ENCODE data around the gene UPP1. TPM values are rescaled to one million over a fixed set of nuclear protein-coding genes. Genes with fewer than 3 reads are reported as not detected.

Gene UPP1
- total RNA-seq, 1 experiment from 2014 or later: 71.9 TPM

DNA sequence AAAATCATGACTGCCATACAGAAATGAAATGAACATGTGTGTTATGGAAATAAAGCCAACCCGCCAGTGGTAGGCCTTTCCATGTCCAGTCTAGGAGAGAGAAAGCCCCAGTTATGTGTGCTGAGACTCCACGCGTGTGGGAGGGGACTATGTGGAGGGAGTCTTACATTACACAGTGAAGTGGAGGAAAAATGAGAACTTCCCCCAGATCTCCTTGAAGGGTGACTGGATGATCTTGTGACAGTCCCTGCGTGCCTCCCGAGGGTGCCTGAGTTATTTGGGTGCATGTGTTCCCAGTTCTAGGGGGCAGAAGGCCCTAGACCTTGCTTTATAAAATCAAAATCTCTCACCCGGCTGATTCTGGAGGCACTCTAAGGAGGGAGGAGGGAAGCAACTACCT lies 24.2 kb downstream of the UPP1 start:
- ChIA-PET CTCF (no interaction called here), POLR2A (ENCODE audit: unreplicated experiment) (no interaction called here)
- DNase-seq: no peak
- Histone ChIP-seq H3K4me3 (ENCODE audit: low read length) (no peak overlapping the region), H3K27ac (ENCODE audit: low read length) (no peak overlapping the region), H3K27me3 (ENCODE audit: low read length) (no peaks in the 10 kb centered on the region), H3K4me2 (ENCODE audit: low read length) (no peak overlapping the region), H3K9ac (ENCODE audit: low read length) (no peak overlapping the region), H4K20me1 (ENCODE audit: low read length) (no peaks in the 10 kb centered on the region), H3F3A (ENCODE audit: low read length, unreplicated experiment) (no peaks in the 10 kb centered on the region), H3K9me3 (ENCODE audit: low read length) (no peaks in the 10 kb centered on the region), H3K9me2 (replicated peaks; ENCODE audit: low read length) (no peaks in the 10 kb centered on the region), H2AFZ (ENCODE audit: low read length) (no peak overlapping the region), H3K79me2 (ENCODE audit: low read length) (no peaks in the 10 kb centered on the region), H3K4me1 (ENCODE audit: insufficient read depth, low read length) (peaks cover 12% of the 10 kb centered on the region), H3K36me3 (ENCODE audit: low read depth, low read length) (peaks cover 6% of the 10 kb centered on the region; the same call in 1 of the 2 replicates)
- no peak for TF ChIP-seq EZH2 (IDR thresholded peaks at IDR 0.05; ENCODE audit: low read length, unreplicated experiment)
- TF ChIP-seq EZH2phosphoT487 (IDR thresholded peaks at IDR 0.05; ENCODE audit: borderline replicate concordance, low read length): no peak
- TF ChIP-seq, protein P1, sequence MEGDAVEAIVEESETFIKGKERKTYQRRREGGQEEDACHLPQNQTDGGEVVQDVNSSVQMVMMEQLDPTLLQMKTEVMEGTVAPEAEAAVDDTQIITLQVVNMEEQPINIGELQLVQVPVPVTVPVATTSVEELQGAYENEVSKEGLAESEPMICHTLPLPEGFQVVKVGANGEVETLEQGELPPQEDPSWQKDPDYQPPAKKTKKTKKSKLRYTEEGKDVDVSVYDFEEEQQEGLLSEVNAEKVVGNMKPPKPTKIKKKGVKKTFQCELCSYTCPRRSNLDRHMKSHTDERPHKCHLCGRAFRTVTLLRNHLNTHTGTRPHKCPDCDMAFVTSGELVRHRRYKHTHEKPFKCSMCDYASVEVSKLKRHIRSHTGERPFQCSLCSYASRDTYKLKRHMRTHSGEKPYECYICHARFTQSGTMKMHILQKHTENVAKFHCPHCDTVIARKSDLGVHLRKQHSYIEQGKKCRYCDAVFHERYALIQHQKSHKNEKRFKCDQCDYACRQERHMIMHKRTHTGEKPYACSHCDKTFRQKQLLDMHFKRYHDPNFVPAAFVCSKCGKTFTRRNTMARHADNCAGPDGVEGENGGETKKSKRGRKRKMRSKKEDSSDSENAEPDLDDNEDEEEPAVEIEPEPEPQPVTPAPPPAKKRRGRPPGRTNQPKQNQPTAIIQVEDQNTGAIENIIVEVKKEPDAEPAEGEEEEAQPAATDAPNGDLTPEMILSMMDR (conservative IDR thresholded peaks at IDR 0.05; ENCODE audit: low read depth, low read length): no peak
- BruUV-seq (replicated peaks): no TSS peak
- intact Hi-C loops (cut with micrococcal nuclease): no loop called here
- ATAC-seq: no peak

DNA sequence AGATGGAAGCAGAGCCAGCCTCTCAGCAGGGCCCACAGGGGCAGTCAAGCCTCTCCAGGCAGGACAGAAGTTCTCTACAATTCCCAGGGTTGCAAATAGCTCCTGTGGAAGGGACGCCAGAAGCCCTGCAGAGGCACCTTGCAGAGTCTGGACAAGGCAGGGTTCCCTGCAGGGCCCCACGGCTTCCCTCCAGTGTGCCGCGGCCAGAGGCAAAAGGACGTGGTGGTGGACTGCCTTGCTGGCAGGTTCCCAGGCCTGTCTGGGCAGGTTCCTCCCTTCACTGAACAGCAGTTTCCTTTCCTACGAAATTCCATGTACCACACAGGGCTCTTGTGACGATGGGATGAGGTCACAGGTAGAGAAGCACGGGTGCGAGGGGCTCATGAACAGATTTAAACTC lies 25.1 kb downstream of the UPP1 start:
- Histone ChIP-seq H3K4me3 (ENCODE audit: low read length) (no peak overlapping the region), H3K9ac (ENCODE audit: low read length) (no peak overlapping the region), H3K9me3 (ENCODE audit: low read length) (no peaks in the 10 kb centered on the region), H3K4me1 (ENCODE audit: insufficient read depth, low read length) (peaks cover 12% of the 10 kb centered on the region), H3K27me3 (ENCODE audit: low read length) (no peaks in the 10 kb centered on the region), H3K4me2 (ENCODE audit: low read length) (no peak overlapping the region), H3K9me2 (replicated peaks; ENCODE audit: low read length) (no peaks in the 10 kb centered on the region), H3F3A (ENCODE audit: low read length, unreplicated experiment) (no peaks in the 10 kb centered on the region), H3K36me3 (ENCODE audit: low read depth, low read length) (no peaks in the 10 kb centered on the region), H4K20me1 (ENCODE audit: low read length) (no peaks in the 10 kb centered on the region), H3K79me2 (ENCODE audit: low read length) (no peaks in the 10 kb centered on the region), H2AFZ (ENCODE audit: low read length) (no peak overlapping the region), H3K27ac (ENCODE audit: low read length) (no peak overlapping the region)
- DNase-seq (no peak), ATAC-seq (no peak)
- ChIA-PET POLR2A (ENCODE audit: unreplicated experiment) (no interaction called here), CTCF (interaction anchor here (0.6 kb wide), 1 partner anchor 10 kb away, joined by 5 read pairs; no protein-coding TSS in a partner anchor)
- no TSS peak for BruUV-seq (replicated peaks)
- intact Hi-C loops (cut with micrococcal nuclease): no loop called here
- TF ChIP-seq, protein P1 (conservative IDR thresholded peaks at IDR 0.05; ENCODE audit: low read depth, low read length): no peak
- no peak for TF ChIP-seq EZH2 (IDR thresholded peaks at IDR 0.05; ENCODE audit: low read length, unreplicated experiment)
- TF ChIP-seq EZH2phosphoT487 (IDR thresholded peaks at IDR 0.05; ENCODE audit: borderline replicate concordance, low read length): no peak

- no peak overlapping the region for H3K27ac ChIP-seq (ENCODE audit: low read length)
- ATAC-seq: no peak
- TF ChIP-seq EZH2phosphoT487 (IDR thresholded peaks at IDR 0.05; ENCODE audit: borderline replicate concordance, low read length): no peak
- TF ChIP-seq, protein P1 (conservative IDR thresholded peaks at IDR 0.05; ENCODE audit: low read depth, low read length): no peak
- no peak for TF ChIP-seq EZH2 (IDR thresholded peaks at IDR 0.05; ENCODE audit: low read length, unreplicated experiment)
Measured at GRCh38 chr7:48114589-48114988, 25.5 kb downstream of the UPP1 start.

More at GRCh38 chr7:48114589-48114988, 25.5 kb downstream of the UPP1 start:
- Histone ChIP-seq H3K79me2 (ENCODE audit: low read length) (no peaks in the 10 kb centered on the region), H3K9me3 (ENCODE audit: low read length) (no peaks in the 10 kb centered on the region), H3K4me1 (ENCODE audit: insufficient read depth, low read length) (peaks cover 12% of the 10 kb centered on the region), H3K4me2 (ENCODE audit: low read length) (no peak overlapping the region), H3K27me3 (ENCODE audit: low read length) (no peaks in the 10 kb centered on the region), H2AFZ (ENCODE audit: low read length) (no peak overlapping the region), H3K36me3 (ENCODE audit: low read depth, low read length) (no peaks in the 10 kb centered on the region), H3K9me2 (replicated peaks; ENCODE audit: low read length) (no peaks in the 10 kb centered on the region), H3F3A (ENCODE audit: low read length, unreplicated experiment) (no peaks in the 10 kb centered on the region), H3K9ac (ENCODE audit: low read length) (no peak overlapping the region), H3K4me3 (ENCODE audit: low read length) (no peak overlapping the region), H4K20me1 (ENCODE audit: low read length) (no peaks in the 10 kb centered on the region)
- DNase-seq: no peak
- intact Hi-C loops (cut with micrococcal nuclease): no loop called here
- ChIA-PET POLR2A (ENCODE audit: unreplicated experiment) (no interaction called here), CTCF (interaction anchor here (0.6 kb wide), 1 partner anchor 11 kb away, joined by 5 read pairs; no protein-coding TSS in a partner anchor)
- no TSS peak for BruUV-seq (replicated peaks)

Measured in PC-3 (cell line).